Liver (tissue), 9 donors: Measurements from ENCODE around the gene PBX4. TPM values are rescaled to one million over a fixed set of nuclear protein-coding genes. Genes with fewer than 3 reads are reported as not detected.

Experiments
- DNase-seq: peaks from one replicate; pipeline ENCODE4 v3.0.0-alpha.2; 2017; ENCODE audit warnings: low spot score
- H3K27ac ChIP-seq, 2 donors: one replicate each; pipeline ENCODE4 v1.7.0; 2013; ENCODE audit warnings: inconsistent platforms in 2 of 2, low read length in 2 of 2, control low read depth in 1 of 2, low read depth in 1 of 2, mild to moderate bottlenecking in 1 of 2
- H3K27me3 ChIP-seq, 4 donors: one replicate each; pipeline versions ENCODE4 v1.6.1 to v1.7.0; 2013; ENCODE audit warnings: low read length in 3 of 4, inconsistent platforms in 1 of 4, mild to moderate bottlenecking in 1 of 4, moderate library complexity in 1 of 4; ENCODE audit not compliant: control insufficient read depth in 4 of 4, insufficient read depth in 4 of 4
- H3K36me3 ChIP-seq, 4 donors: one replicate each; pipeline versions ENCODE4 v1.6.1 to v1.7.0; 2013; ENCODE audit warnings: low read length in 3 of 4, mild to moderate bottlenecking in 3 of 4, low read depth in 1 of 4, moderate library complexity in 1 of 4; ENCODE audit not compliant: control insufficient read depth in 4 of 4, insufficient read depth in 3 of 4
- H3K4me1 ChIP-seq, 4 donors: one replicate each; pipeline versions ENCODE4 v1.6.1 to v1.7.0; 2013; ENCODE audit warnings: low read length in 3 of 4, mild to moderate bottlenecking in 3 of 4, moderate library complexity in 1 of 4; ENCODE audit not compliant: control insufficient read depth in 4 of 4, insufficient read depth in 4 of 4
- H3K4me3 ChIP-seq, 3 donors: one replicate each; pipeline versions ENCODE4 v1.6.1 to v1.7.0; 2013; ENCODE audit warnings: low read length in 3 of 3, control low read depth in 1 of 3, low read depth in 1 of 3, mild to moderate bottlenecking in 1 of 3
- H3K9ac ChIP-seq, 2 donors: one replicate each; pipeline ENCODE4 v1.7.0; 2013; ENCODE audit warnings: low read length in 2 of 2, mild to moderate bottlenecking in 2 of 2, moderate library complexity in 2 of 2, control low read depth in 1 of 2, low read depth in 1 of 2
- H3K9me3 ChIP-seq, 4 donors: one replicate each; pipeline versions ENCODE4 v1.6.1 to v1.7.0; 2013; ENCODE audit warnings: low read length in 3 of 4; ENCODE audit not compliant: control insufficient read depth in 4 of 4
- EGR1 ChIP-seq, 2 donors: IDR thresholded peaks; 2 replicates each; pipeline ENCODE4 v1.6.1; 2016 to 2018; ENCODE audit warnings: antibody characterized with exemption in 2 of 2, low read depth in 2 of 2
- FOXA1 ChIP-seq: IDR thresholded peaks from 2 replicates; pipeline ENCODE4 v1.6.1; 2016; ENCODE audit warnings: antibody characterized with exemption
- FOXA2 ChIP-seq: IDR thresholded peaks from 2 replicates; pipeline ENCODE4 v1.6.1; 2016; ENCODE audit warnings: antibody characterized with exemption
- GABPA ChIP-seq, 2 donors: IDR thresholded peaks in 1 of 2; conservative IDR thresholded peaks in 1 of 2; 2 replicates each; pipeline ENCODE4 v1.6.1; 2016; ENCODE audit warnings: antibody characterized with exemption in 2 of 2, mild to moderate bottlenecking in 1 of 2, moderate library complexity in 1 of 2
- HNF4A ChIP-seq, 2 donors: conservative IDR thresholded peaks; 2 replicates each; pipeline ENCODE4 v1.6.1; 2016; ENCODE audit warnings: antibody characterized with exemption in 2 of 2, mild to moderate bottlenecking in 2 of 2
- HNF4G ChIP-seq: IDR thresholded peaks from 2 replicates; pipeline ENCODE4 v1.6.1; 2016; ENCODE audit warnings: antibody characterized with exemption
- JUND ChIP-seq, 2 donors: IDR thresholded peaks; 2 replicates each; pipeline ENCODE4 v1.6.1; 2016; ENCODE audit warnings: antibody characterized with exemption in 2 of 2
- NR2F2 ChIP-seq: IDR thresholded peaks from 2 replicates; pipeline ENCODE4 v1.6.1; 2016; ENCODE audit warnings: antibody characterized with exemption
- RAD21 ChIP-seq, 2 donors: IDR thresholded peaks; 2 replicates each; pipeline ENCODE4 v1.6.1; 2016; ENCODE audit warnings: antibody characterized with exemption in 2 of 2, mild to moderate bottlenecking in 2 of 2
- RXRA ChIP-seq, 2 donors: IDR thresholded peaks; 2 replicates each; pipeline ENCODE4 v1.6.1; 2017 to 2018; ENCODE audit warnings: antibody characterized with exemption in 2 of 2, mild to moderate bottlenecking in 1 of 2
- SP1 ChIP-seq: IDR thresholded peaks from 2 replicates; pipeline ENCODE4 v1.6.1; 2018; ENCODE audit warnings: antibody characterized with exemption, mild to moderate bottlenecking
- TAF1 ChIP-seq: conservative IDR thresholded peaks from 2 replicates; pipeline ENCODE4 v1.6.1; 2016; ENCODE audit warnings: antibody characterized with exemption, mild to moderate bottlenecking
- YY1 ChIP-seq: IDR thresholded peaks from 2 replicates; pipeline ENCODE4 v1.6.1; 2016; ENCODE audit warnings: antibody characterized with exemption, mild to moderate bottlenecking
- WGBS: extraction: QIAGEN DNeasy Blood & Tissue Kit; methylation state at CpG from one replicate; pipeline ENCODE4 v1.1.7; 2013; 5-methylcytosine and 5-hydroxymethylcytosine counted together
- polyA plus RNA-seq, 2 donors: library from polyadenylated mRNA; stranded (reverse) in 1 of 2; unstranded in 1 of 2; fragments of 200-250 nt in 1 of 2; fragments of >200 nt in 1 of 2; fragmentation: Nextera tagmentation in 1 of 2; extraction: Ambion mirVana in 1 of 2; gene quantifications; one replicate each; pipeline versions ENCODE4 v1.2.1 to v1.2.3, GENCODE V29; 2013 to 2015
- total RNA-seq, 2 donors: library from RNA; depleted of rRNA; stranded (reverse); fragments of >200 nt; gene quantifications; one replicate each; pipeline ENCODE4 v1.2.3, GENCODE V29; 2014
- TF ChIP-seq, protein P1 (sequence below): IDR thresholded peaks from 2 replicates; pipeline ENCODE4 v1.6.1; 2016; ENCODE audit warnings: antibody characterized with exemption
- TF ChIP-seq, protein P2 (sequence below): IDR thresholded peaks from 2 replicates; pipeline ENCODE4 v1.6.1; 2016; ENCODE audit warnings: antibody characterized with exemption, mild to moderate bottlenecking
- TF ChIP-seq, protein P3 (sequence below): IDR thresholded peaks from 2 replicates; pipeline ENCODE4 v1.6.1; 2016; ENCODE audit warnings: antibody characterized with exemption
- TF ChIP-seq, protein P4 (sequence below): IDR thresholded peaks from 2 replicates; pipeline ENCODE4 v1.6.1; 2016; ENCODE audit warnings: antibody characterized with exemption
- TF ChIP-seq, protein P5 (sequence below): fragments of 150-350 bp; IDR thresholded peaks from 2 replicates; pipeline ENCODE4 v1.5.1; 2017; ENCODE audit warnings: improper control_type of control experiment, low read depth, low read length; ENCODE audit not compliant: missing input control
- donor health status: healthy.
- donor health status: healthy.
- donor health status: healthy.
- donor health status: healthy.
- donor health status: healthy.

PBX4 gene
- total and polyA plus RNA-seq, 4 donors, result 0.19 to 0.59 (median 0.21) TPM; not detected in 1

DNA sequence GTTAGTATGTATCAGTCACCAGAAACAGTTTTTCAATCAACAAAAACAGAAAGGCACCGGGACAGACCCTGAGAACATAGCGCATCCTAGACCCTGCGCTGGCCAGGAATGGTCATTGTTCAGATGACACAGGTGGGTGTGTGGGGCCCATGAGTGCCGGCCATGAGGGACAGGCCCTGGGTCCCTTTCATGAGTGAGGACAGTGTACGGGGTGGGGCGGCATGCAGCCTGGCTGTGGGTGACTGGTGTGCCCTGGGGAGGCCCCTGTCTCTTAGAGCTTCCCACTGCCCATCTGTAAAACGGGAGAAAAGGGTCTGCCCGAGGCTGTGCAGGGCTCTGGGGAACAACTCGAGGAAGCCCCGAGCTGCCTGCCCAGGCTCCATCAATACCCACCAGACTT lies 25.8 kb downstream of the PBX4 start (continued):
- TF ChIP-seq, protein P1, sequence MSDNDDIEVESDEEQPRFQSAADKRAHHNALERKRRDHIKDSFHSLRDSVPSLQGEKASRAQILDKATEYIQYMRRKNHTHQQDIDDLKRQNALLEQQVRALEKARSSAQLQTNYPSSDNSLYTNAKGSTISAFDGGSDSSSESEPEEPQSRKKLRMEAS, result no peak
- TF ChIP-seq RXRA (IDR thresholded peaks at IDR 0.05), result no peak
- TF ChIP-seq FOXA1, result no peak

DNA sequence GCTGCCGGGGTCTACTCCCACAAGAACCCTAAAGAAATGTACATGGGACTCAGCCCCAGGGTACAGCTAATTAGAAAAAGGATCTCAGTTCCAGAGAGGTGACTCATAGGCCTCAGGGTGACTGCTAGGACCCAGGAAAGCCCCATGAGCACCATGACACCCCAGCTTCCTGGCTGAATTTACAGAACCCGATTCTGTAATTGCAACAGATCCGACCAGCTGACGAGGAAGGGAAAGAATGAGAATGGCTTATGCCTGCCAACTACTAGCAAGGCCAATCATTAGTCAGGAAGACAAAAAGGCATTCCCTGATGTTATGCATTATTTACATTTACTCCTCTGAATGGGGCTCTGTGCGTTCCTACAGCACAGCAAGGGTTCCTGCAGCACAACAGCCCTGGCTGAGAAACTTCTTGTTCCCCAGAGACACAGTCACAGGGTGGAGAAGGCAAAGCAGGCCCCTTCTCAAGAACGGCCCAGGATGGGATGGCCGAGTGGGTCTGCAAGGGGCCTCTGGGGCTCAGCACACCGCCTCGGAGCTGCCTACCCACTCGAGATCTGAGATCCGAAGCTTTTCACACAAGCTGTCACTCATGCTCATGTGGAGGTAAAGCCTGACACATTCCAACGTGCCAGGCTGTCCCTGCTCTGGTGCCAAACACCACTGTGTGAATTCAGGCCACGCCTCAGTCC lies 27.2 kb downstream of the PBX4 start:
- TF ChIP-seq JUND (IDR thresholded peaks at IDR 0.05), result peak in 1 of 2 donors; percentile 58
- TF ChIP-seq GABPA (IDR thresholded peaks at IDR 0.05 in 1 of 2, conservative IDR thresholded peaks at IDR 0.05 in 1 of 2), result no peak
- H3K9me3 ChIP-seq, result no peaks in the 10 kb centered on the region
- DNase-seq, result no peak
- no peaks in the 10 kb centered on the region for H3K36me3 ChIP-seq
- no peaks in the 10 kb centered on the region for H3K27me3 ChIP-seq
- no peaks in the 10 kb centered on the region for H3K4me1 ChIP-seq
- H3K9ac ChIP-seq, result no peak overlapping the region
- WGBS, result 62% methylated on average over 13 of the region's 13 CpGs
- no peak overlapping the region for H3K4me3 ChIP-seq
- no peak overlapping the region for H3K27ac ChIP-seq

DNA sequence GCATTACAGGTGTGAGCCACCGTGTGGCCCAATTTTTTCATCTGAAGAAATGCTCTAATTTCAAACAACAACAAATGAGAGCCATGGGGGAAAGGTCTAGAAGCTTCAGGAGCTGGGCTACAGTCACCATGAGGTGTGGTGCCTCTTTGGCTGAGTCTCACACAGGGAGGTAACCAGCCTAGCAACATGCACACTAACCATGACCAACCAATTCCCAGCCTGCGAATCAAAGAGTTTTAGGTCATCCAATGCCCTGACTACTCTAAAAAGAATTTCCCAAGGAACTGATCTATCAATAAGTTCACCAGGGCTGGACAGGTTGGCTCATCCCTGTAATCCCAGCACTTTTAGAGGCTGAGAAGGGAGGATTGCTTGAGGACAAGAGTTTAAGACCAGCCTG lies 29.9 kb downstream of the PBX4 start:
- no peak for DNase-seq
- no peaks in the 10 kb centered on the region for H3K27me3 ChIP-seq
- no peaks in the 10 kb centered on the region for H3K9me3 ChIP-seq
- H3K27ac ChIP-seq, result no peak overlapping the region
- no peaks in the 10 kb centered on the region for H3K4me1 ChIP-seq
- no peaks in the 10 kb centered on the region for H3K36me3 ChIP-seq
- no peak overlapping the region for H3K9ac ChIP-seq
- WGBS, result 86% methylated on average over 2 of the region's 2 CpGs
- H3K4me3 ChIP-seq, result no peak overlapping the region
- TF ChIP-seq, protein P1, result no peak
- TF ChIP-seq, protein P2, sequence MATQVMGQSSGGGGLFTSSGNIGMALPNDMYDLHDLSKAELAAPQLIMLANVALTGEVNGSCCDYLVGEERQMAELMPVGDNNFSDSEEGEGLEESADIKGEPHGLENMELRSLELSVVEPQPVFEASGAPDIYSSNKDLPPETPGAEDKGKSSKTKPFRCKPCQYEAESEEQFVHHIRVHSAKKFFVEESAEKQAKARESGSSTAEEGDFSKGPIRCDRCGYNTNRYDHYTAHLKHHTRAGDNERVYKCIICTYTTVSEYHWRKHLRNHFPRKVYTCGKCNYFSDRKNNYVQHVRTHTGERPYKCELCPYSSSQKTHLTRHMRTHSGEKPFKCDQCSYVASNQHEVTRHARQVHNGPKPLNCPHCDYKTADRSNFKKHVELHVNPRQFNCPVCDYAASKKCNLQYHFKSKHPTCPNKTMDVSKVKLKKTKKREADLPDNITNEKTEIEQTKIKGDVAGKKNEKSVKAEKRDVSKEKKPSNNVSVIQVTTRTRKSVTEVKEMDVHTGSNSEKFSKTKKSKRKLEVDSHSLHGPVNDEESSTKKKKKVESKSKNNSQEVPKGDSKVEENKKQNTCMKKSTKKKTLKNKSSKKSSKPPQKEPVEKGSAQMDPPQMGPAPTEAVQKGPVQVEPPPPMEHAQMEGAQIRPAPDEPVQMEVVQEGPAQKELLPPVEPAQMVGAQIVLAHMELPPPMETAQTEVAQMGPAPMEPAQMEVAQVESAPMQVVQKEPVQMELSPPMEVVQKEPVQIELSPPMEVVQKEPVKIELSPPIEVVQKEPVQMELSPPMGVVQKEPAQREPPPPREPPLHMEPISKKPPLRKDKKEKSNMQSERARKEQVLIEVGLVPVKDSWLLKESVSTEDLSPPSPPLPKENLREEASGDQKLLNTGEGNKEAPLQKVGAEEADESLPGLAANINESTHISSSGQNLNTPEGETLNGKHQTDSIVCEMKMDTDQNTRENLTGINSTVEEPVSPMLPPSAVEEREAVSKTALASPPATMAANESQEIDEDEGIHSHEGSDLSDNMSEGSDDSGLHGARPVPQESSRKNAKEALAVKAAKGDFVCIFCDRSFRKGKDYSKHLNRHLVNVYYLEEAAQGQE, result no peak
- no peak for TF ChIP-seq NR2F2
- no peak for TF ChIP-seq YY1
- TF ChIP-seq FOXA2, result no peak
- TF ChIP-seq, protein P3, sequence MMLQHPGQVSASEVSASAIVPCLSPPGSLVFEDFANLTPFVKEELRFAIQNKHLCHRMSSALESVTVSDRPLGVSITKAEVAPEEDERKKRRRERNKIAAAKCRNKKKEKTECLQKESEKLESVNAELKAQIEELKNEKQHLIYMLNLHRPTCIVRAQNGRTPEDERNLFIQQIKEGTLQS, result no peak
- no peak for TF ChIP-seq HNF4A (conservative IDR thresholded peaks at IDR 0.05)
- TF ChIP-seq, protein P4, sequence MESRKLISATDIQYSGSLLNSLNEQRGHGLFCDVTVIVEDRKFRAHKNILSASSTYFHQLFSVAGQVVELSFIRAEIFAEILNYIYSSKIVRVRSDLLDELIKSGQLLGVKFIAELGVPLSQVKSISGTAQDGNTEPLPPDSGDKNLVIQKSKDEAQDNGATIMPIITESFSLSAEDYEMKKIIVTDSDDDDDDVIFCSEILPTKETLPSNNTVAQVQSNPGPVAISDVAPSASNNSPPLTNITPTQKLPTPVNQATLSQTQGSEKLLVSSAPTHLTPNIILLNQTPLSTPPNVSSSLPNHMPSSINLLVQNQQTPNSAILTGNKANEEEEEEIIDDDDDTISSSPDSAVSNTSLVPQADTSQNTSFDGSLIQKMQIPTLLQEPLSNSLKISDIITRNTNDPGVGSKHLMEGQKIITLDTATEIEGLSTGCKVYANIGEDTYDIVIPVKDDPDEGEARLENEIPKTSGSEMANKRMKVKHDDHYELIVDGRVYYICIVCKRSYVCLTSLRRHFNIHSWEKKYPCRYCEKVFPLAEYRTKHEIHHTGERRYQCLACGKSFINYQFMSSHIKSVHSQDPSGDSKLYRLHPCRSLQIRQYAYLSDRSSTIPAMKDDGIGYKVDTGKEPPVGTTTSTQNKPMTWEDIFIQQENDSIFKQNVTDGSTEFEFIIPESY, result no peak
- TF ChIP-seq FOXA1, result no peak
- no peak for TF ChIP-seq GABPA (IDR thresholded peaks at IDR 0.05 in 1 of 2, conservative IDR thresholded peaks at IDR 0.05 in 1 of 2)
- TF ChIP-seq TAF1, result no peak
- no peak for TF ChIP-seq RXRA (IDR thresholded peaks at IDR 0.05)
- no peak for TF ChIP-seq JUND (IDR thresholded peaks at IDR 0.05)
- TF ChIP-seq, protein P5, sequence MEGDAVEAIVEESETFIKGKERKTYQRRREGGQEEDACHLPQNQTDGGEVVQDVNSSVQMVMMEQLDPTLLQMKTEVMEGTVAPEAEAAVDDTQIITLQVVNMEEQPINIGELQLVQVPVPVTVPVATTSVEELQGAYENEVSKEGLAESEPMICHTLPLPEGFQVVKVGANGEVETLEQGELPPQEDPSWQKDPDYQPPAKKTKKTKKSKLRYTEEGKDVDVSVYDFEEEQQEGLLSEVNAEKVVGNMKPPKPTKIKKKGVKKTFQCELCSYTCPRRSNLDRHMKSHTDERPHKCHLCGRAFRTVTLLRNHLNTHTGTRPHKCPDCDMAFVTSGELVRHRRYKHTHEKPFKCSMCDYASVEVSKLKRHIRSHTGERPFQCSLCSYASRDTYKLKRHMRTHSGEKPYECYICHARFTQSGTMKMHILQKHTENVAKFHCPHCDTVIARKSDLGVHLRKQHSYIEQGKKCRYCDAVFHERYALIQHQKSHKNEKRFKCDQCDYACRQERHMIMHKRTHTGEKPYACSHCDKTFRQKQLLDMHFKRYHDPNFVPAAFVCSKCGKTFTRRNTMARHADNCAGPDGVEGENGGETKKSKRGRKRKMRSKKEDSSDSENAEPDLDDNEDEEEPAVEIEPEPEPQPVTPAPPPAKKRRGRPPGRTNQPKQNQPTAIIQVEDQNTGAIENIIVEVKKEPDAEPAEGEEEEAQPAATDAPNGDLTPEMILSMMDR, result no peak
- TF ChIP-seq HNF4G, result no peak
- no peak for TF ChIP-seq SP1
- no peak for TF ChIP-seq RAD21 (IDR thresholded peaks at IDR 0.05)
- no peak for TF ChIP-seq EGR1 (IDR thresholded peaks at IDR 0.05; ENCODE audit: low read depth in 2 of 2)
